H1 (cell line): Measurements from ENCODE around the gene PLA2G4E. TPM values are rescaled to one million over a fixed set of nuclear protein-coding genes. Genes with fewer than 3 reads are reported as not detected.

Experiments used
- CTCF ChIA-PET: fragments of 300-600 bp; sonication (Branson Sonifier 250); formaldehyde crosslinking; loops from one replicate; lab custom pipeline; 2021; ENCODE audit not compliant: partially characterized antibody; lab: Charles Lee
- POLR2A ChIA-PET: fragments of 300-600 bp; sonication (Branson Sonifier 250); formaldehyde crosslinking; loops from one replicate; lab custom pipeline; 2021; ENCODE audit warnings: inconsistent platforms; ENCODE audit not compliant: partially characterized antibody; lab: Charles Lee
- DNase-seq, 2 experiments: peaks; one replicate each; pipeline versions ENCODE4 v3.0.0 to v3.0.0-alpha.2; 2010 to 2022; ENCODE audit warnings: low spot score in 2 of 2, low read depth in 1 of 2, mixed read lengths in 1 of 2
- FAIRE-seq: peaks from 2 replicates; lab custom pipeline; 2011; peaks lifted over from hg19 to GRCh38; lab: Jason Lieb, UNC
- H2AFZ ChIP-seq: 2 replicates; pipeline ENCODE4 v1.8.1; 2012; ENCODE audit warnings: low read length, inconsistent platforms
- H2AK5ac ChIP-seq: 2 replicates; pipeline ENCODE4 v1.6.1; 2013; ENCODE audit warnings: low read depth, low read length
- H2BK120ac ChIP-seq: replicated peaks from 2 replicates; pipeline ENCODE3; 2013; ENCODE audit warnings: low read depth, low read length, inconsistent platforms
- H2BK12ac ChIP-seq: 2 replicates; pipeline ENCODE4 v1.6.1; 2013; ENCODE audit warnings: low read depth, low read length
- H2BK15ac ChIP-seq: 2 replicates; pipeline ENCODE4 v1.6.1; 2013; ENCODE audit warnings: low read length
- H2BK20ac ChIP-seq: 2 replicates; pipeline ENCODE4 v1.6.1; 2013; ENCODE audit warnings: low read length
- H2BK5ac ChIP-seq: 2 replicates; pipeline ENCODE4 v1.6.1; 2013; ENCODE audit warnings: low read depth, low read length
- H3K14ac ChIP-seq: 2 replicates; pipeline ENCODE4 v1.6.1; 2013; ENCODE audit warnings: inconsistent platforms; ENCODE audit not compliant: insufficient read length
- H3K18ac ChIP-seq: 2 replicates; pipeline ENCODE4 v1.6.1; 2013; ENCODE audit warnings: low read length; ENCODE audit errors: extremely low read depth
- H3K23ac ChIP-seq: 2 replicates; pipeline ENCODE4 v1.6.1; 2013; ENCODE audit warnings: inconsistent platforms; ENCODE audit not compliant: insufficient read length
- H3K23me2 ChIP-seq: 2 replicates; pipeline ENCODE4 v1.6.1; 2013; ENCODE audit warnings: low read depth, low read length
- H3K27ac ChIP-seq: 2 replicates; pipeline ENCODE4 v1.6.1; 2011; ENCODE audit warnings: low read depth, low read length, inconsistent platforms
- H3K27me3 ChIP-seq, 4 experiments: replicated peaks in 1 of 4; 1 replicate in 1 of 4; 2 replicates in 3 of 4; pipeline versions ENCODE4 v1.6.1 to v1.8.1; 2011 to 2013; ENCODE audit warnings: low read length in 3 of 4, mild to moderate bottlenecking in 3 of 4, inconsistent platforms in 2 of 4, mixed read lengths in 2 of 4, moderate library complexity in 1 of 4; ENCODE audit not compliant: control insufficient read depth in 3 of 4, insufficient read depth in 3 of 4; ENCODE audit errors: extremely low read depth in 1 of 4
- H3K36me3 ChIP-seq, 4 experiments: 2 replicates each; pipeline versions ENCODE4 v1.6.1 to v1.8.1; 2011 to 2013; ENCODE audit warnings: mild to moderate bottlenecking in 4 of 4, low read length in 3 of 4, moderate library complexity in 2 of 4, control low read depth in 1 of 4, inconsistent platforms in 1 of 4; ENCODE audit not compliant: insufficient read depth in 4 of 4, control insufficient read depth in 2 of 4
- H3K4ac ChIP-seq: replicated peaks from 2 replicates; pipeline ENCODE3; 2013; ENCODE audit warnings: low read length, low read depth, mixed read lengths, inconsistent platforms; ENCODE audit not compliant: insufficient read length
- H3K4me1 ChIP-seq, 4 experiments: replicated peaks in 1 of 4; 1 replicate in 1 of 4; 2 replicates in 3 of 4; pipeline versions ENCODE4 v1.6.1 to v1.8.1; 2011 to 2013; ENCODE audit warnings: low read length in 3 of 4, inconsistent platforms in 2 of 4, mixed read lengths in 1 of 4; ENCODE audit not compliant: insufficient read depth in 4 of 4, control insufficient read depth in 3 of 4
- H3K4me2 ChIP-seq, 2 experiments: 2 replicates each; pipeline versions ENCODE4 v1.6.1 to v1.8.1; 2011 to 2013; ENCODE audit warnings: low read depth in 2 of 2, low read length in 2 of 2, control low read depth in 1 of 2, inconsistent platforms in 1 of 2, mild to moderate bottlenecking in 1 of 2; ENCODE audit not compliant: insufficient read depth in 1 of 2
- H3K4me3 ChIP-seq, 4 experiments: fragments of 200-600, 300-600 bp in 1 of 4; sonication (generic), shearing (Covaris generic), sonication (Bioruptor Twin) in 1 of 4; 2 replicates each; pipeline versions ENCODE4 v1.5.1 to v1.8.1; 2011 to 2016; ENCODE audit warnings: low read length in 4 of 4, low read depth in 3 of 4, control low read depth in 2 of 4, inconsistent platforms in 2 of 4, mild to moderate bottlenecking in 2 of 4, mixed read lengths in 1 of 4, moderate library complexity in 1 of 4; ENCODE audit not compliant: insufficient read depth in 2 of 4; ENCODE audit errors: extremely low read depth in 1 of 4
- H3K56ac ChIP-seq: replicated peaks from 2 replicates; pipeline ENCODE3; 2013; ENCODE audit warnings: low read depth, mild to moderate bottlenecking, mixed read lengths, low read length, inconsistent platforms; ENCODE audit not compliant: insufficient read length
- H3K79me1 ChIP-seq: 2 replicates; pipeline ENCODE4 v1.6.1; 2013; ENCODE audit warnings: low read depth, low read length, control low read depth
- H3K79me2 ChIP-seq, 2 experiments: 2 replicates each; pipeline versions ENCODE4 v1.6.1 to v1.8.1; 2012 to 2013; ENCODE audit warnings: low read length in 2 of 2, mild to moderate bottlenecking in 2 of 2, inconsistent platforms in 1 of 2; ENCODE audit not compliant: insufficient read depth in 2 of 2, control insufficient read depth in 1 of 2
- H3K9ac ChIP-seq, 4 experiments: replicated peaks in 1 of 4; 1 replicate in 1 of 4; 2 replicates in 3 of 4; pipeline versions ENCODE4 v1.6.1 to v1.8.1; 2011 to 2013; ENCODE audit warnings: low read depth in 3 of 4, low read length in 3 of 4, control low read depth in 2 of 4, mild to moderate bottlenecking in 2 of 4, moderate library complexity in 2 of 4, inconsistent platforms in 1 of 4; ENCODE audit errors: extremely low read depth in 1 of 4
- H3K9me3 ChIP-seq, 2 experiments: 2 replicates each; pipeline versions ENCODE4 v1.6.1 to v1.8.1; 2012 to 2013; ENCODE audit warnings: mild to moderate bottlenecking in 2 of 2, moderate library complexity in 2 of 2, control low read depth in 1 of 2, inconsistent platforms in 1 of 2, low read depth in 1 of 2, low read length in 1 of 2, mixed read lengths in 1 of 2; ENCODE audit not compliant: insufficient read depth in 2 of 2
- H4K20me1 ChIP-seq, 2 experiments: replicated peaks in 1 of 2; 2 replicates each; pipeline versions ENCODE3 to v1.8.1; 2011 to 2013; ENCODE audit warnings: inconsistent platforms in 2 of 2, low read length in 2 of 2, mild to moderate bottlenecking in 1 of 2; ENCODE audit not compliant: insufficient read depth in 2 of 2, control insufficient read depth in 1 of 2
- H4K5ac ChIP-seq: 2 replicates; pipeline ENCODE4 v1.6.1; 2013; ENCODE audit warnings: low read length, low read depth, mixed read lengths, inconsistent platforms; ENCODE audit not compliant: insufficient read length
- H4K8ac ChIP-seq: 2 replicates; pipeline ENCODE4 v1.8.0; 2013; ENCODE audit warnings: mild to moderate bottlenecking, moderate library complexity, low read length, inconsistent platforms; ENCODE audit not compliant: insufficient read depth; ENCODE audit errors: extremely low read depth
- H4K91ac ChIP-seq: replicated peaks from 2 replicates; pipeline ENCODE3; 2013; ENCODE audit warnings: low read length, mixed read lengths, inconsistent platforms; ENCODE audit not compliant: insufficient read length
- BRCA1 ChIP-seq: IDR thresholded peaks from 2 replicates; pipeline ENCODE4 v1.6.1; 2012; ENCODE audit warnings: low read depth, low read length, improper control_type of control experiment
- CBX5 ChIP-seq: fragments of 300-800, 300-1000 bp; sonication (generic); IDR thresholded peaks from 2 replicates; pipeline ENCODE4 v1.7.1; 2016; ENCODE audit warnings: antibody characterized with exemption, low read length, low read depth
- HDAC2 ChIP-seq, 2 experiments: fragments of 300-600 bp in 1 of 2; sonication (generic) in 1 of 2; IDR thresholded peaks; 2 replicates each; pipeline ENCODE4 v1.6.1; 2011 to 2012; ENCODE audit warnings: low read depth in 2 of 2, low read length in 2 of 2, mild to moderate bottlenecking in 2 of 2, moderate library complexity in 2 of 2, borderline replicate concordance in 1 of 2, inconsistent platforms in 1 of 2
- JUN ChIP-seq: IDR thresholded peaks from 2 replicates; pipeline ENCODE4 v1.6.1; 2011; ENCODE audit warnings: low read depth, mild to moderate bottlenecking, improper control_type of control experiment, low read length
- JUND ChIP-seq: IDR thresholded peaks from 2 replicates; pipeline ENCODE4 v1.6.1; 2011; ENCODE audit warnings: mild to moderate bottlenecking, improper control_type of control experiment, low read length
- KDM1A ChIP-seq: fragments of 200-600, 300-600 bp; sonication (generic); IDR thresholded peaks from 2 replicates; pipeline ENCODE4 v1.7.1; 2016; ENCODE audit warnings: mild to moderate bottlenecking, low read length, borderline replicate concordance
- NANOG ChIP-seq: IDR thresholded peaks from 2 replicates; pipeline ENCODE4 v1.6.1; 2011; ENCODE audit warnings: low read length, low read depth, mild to moderate bottlenecking, inconsistent platforms; ENCODE audit not compliant: insufficient read depth, poor library complexity, severe bottlenecking
- RFX5 ChIP-seq: IDR thresholded peaks from 2 replicates; pipeline ENCODE4 v1.6.1; 2011; ENCODE audit warnings: low read depth, low read length, improper control_type of control experiment, borderline replicate concordance
- SRF ChIP-seq: IDR thresholded peaks from 2 replicates; pipeline ENCODE4 v1.6.1; 2011; ENCODE audit warnings: mild to moderate bottlenecking, low read depth, low read length, moderate library complexity
- WGBS, 2 experiments: shearing (Covaris generic) in 1 of 2; methylation state at CpG; one replicate each; pipeline versions ENCODE4 v1.1.6 to v1.1.7; 2013 to 2015; ENCODE audit warnings: low lambda C conversion rate in 2 of 2, mixed read lengths in 2 of 2, inconsistent platforms in 1 of 2, low coverage in 1 of 2, missing lambda C conversion rate in 1 of 2; ENCODE audit not compliant: insufficient replicate concordance in 2 of 2, insufficient coverage in 1 of 2, insufficient read length in 1 of 2; ENCODE audit errors: extremely low coverage in 1 of 2, missing lambda C conversion rate in 1 of 2; 5-methylcytosine and 5-hydroxymethylcytosine counted together
- polyA plus RNA-seq, 7 experiments: library from polyadenylated mRNA; depleted of rRNA in 3 of 7; stranded (reverse) in 5 of 7; unstranded in 2 of 7; fragments of >200 nt in 5 of 7; fragments of 200-250 nt in 2 of 7; gene quantifications; 1 replicate in 5 of 7; 2 replicates in 1 of 7; 4 replicates in 1 of 7; pipeline versions ENCODE4 v1.2.1 to v1.2.3, GENCODE V29; 2011 to 2013; ENCODE audit warnings: missing spikeins in 2 of 7, mixed read lengths in 2 of 7
- total RNA-seq: library from RNA; stranded (reverse); fragmentation: NEBNext Ultra II Directional; extraction: Animal tissue kit (Norgen Biotek cat#: 25700); gene quantifications from 2 replicates; pipeline ENCODE4 v1.2.1, GENCODE V29; 2021
- TF ChIP-seq, protein P1 (sequence below): IDR thresholded peaks from 2 replicates; pipeline ENCODE4 v1.6.1; 2011; ENCODE audit warnings: low read depth, mild to moderate bottlenecking, low read length; ENCODE audit not compliant: insufficient read depth
- TF ChIP-seq, protein P2 (sequence below): IDR thresholded peaks from 2 replicates; pipeline ENCODE4 v1.6.1; 2012; ENCODE audit warnings: inconsistent platforms

PLA2G4E gene
- total and polyA plus RNA-seq, 2 of the 8 experiments (the other 6 are each of a cell fraction or from before 2014, with no cell fraction given): 0.03 TPM; not detected in 1

DNA sequence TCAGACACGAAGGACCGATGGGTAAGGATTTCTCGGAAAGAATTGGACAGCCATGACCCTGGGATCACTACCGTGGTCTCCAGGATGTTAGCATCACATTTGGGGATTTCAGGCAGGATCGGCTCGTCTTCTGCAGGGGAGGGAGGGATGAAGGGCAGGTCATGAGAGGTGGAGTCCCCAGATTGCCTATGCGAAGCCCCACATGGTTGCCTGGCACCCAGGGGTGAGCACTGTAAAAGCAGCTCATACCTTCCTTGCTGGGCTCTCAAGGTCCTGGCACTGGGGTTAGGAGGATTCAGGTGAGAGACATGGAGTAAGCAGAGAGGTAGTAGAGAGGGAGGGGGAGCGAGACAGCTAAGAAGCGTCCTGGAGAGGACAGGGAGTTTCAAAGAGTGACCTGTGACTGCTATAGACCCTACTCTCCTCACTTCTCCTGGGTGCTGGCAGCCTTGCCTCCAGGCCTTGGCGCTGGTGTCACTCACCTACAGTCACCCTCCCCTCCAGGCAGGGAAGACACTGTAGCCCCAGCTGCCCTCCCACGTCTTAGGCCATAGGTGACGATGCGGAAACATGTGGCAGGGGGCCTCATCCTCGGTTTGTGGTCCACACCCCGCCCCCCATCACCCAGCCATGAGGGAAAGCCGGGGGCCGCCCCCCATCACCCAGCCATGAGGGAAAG is 33.5 kb downstream of the PLA2G4E start:
- no peak overlapping the region for H3K4me2 ChIP-seq
- no peak overlapping the region for H3K9ac ChIP-seq
- H4K91ac ChIP-seq: no peak overlapping the region
- H2BK20ac ChIP-seq: no peak overlapping the region
- 82% methylated on average over 12 of the region's 17 CpGs; no CpG with 5 or more reads in 1 of the 2 experiments for WGBS, 2 experiments
- no peaks in the 10 kb centered on the region for H3K79me1 ChIP-seq
- ChIA-PET POLR2A (interaction anchor here (3.1 kb wide), 1 partner anchor 15 kb away, joined by 14 read pairs; the partner anchor contains the start of gene EHD4), CTCF (interaction anchor here (1.7 to 16.4 kb wide), 7 partner anchors 14 to 151 kb away, joined by 4 to 252 read pairs (median 99); no protein-coding TSS in a partner anchor)
- no peak overlapping the region for H3K23ac ChIP-seq
- no peak overlapping the region for H3K4ac ChIP-seq
- no peak overlapping the region for H3K27ac ChIP-seq
- H3K23me2 ChIP-seq: no peaks in the 10 kb centered on the region
- H2BK15ac ChIP-seq: no peak overlapping the region
- no peak overlapping the region for H3K56ac ChIP-seq
- no peak overlapping the region for H2AFZ ChIP-seq
- no peak overlapping the region for H2BK120ac ChIP-seq
- H3K4me1 ChIP-seq: peaks cover 0 to 5% (median 1%) of the 10 kb centered on the region in 4 experiments; a peak in 4 of 7 replicates
- no peaks in the 10 kb centered on the region for H4K20me1 ChIP-seq
- H3K14ac ChIP-seq: no peak overlapping the region
- H4K5ac ChIP-seq: no peak overlapping the region
- H3K18ac ChIP-seq: no peak overlapping the region
- H3K9me3 ChIP-seq: no peaks in the 10 kb centered on the region
- no peaks in the 10 kb centered on the region for H3K79me2 ChIP-seq
- H2AK5ac ChIP-seq: no peak overlapping the region
- H2BK5ac ChIP-seq: no peak overlapping the region
- FAIRE-seq (no peak), DNase-seq (no peak)
- H2BK12ac ChIP-seq: no peak overlapping the region
- H3K36me3 ChIP-seq: no peaks in the 10 kb centered on the region
- no peak overlapping the region for H4K8ac ChIP-seq
- no peak overlapping the region for H3K4me3 ChIP-seq
- no peaks in the 10 kb centered on the region for H3K27me3 ChIP-seq
- TF ChIP-seq KDM1A (no peak), HDAC2 (IDR thresholded peaks at IDR 0.05; ENCODE audit: borderline replicate concordance in 1 of 2, low read depth in 2 of 2, low read length in 2 of 2) (no peak), NANOG (no peak), RFX5 (no peak), JUN (no peak), CBX5 (no peak), SRF (no peak), BRCA1 (no peak), JUND (no peak)
- TF ChIP-seq, protein P1, sequence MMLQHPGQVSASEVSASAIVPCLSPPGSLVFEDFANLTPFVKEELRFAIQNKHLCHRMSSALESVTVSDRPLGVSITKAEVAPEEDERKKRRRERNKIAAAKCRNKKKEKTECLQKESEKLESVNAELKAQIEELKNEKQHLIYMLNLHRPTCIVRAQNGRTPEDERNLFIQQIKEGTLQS: no peak
- TF ChIP-seq, protein P2, sequence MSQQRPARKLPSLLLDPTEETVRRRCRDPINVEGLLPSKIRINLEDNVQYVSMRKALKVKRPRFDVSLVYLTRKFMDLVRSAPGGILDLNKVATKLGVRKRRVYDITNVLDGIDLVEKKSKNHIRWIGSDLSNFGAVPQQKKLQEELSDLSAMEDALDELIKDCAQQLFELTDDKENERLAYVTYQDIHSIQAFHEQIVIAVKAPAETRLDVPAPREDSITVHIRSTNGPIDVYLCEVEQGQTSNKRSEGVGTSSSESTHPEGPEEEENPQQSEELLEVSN: no peak
